ENCODE data around the gene OR51E2.
"Not testable (repeated sequence)": the region's sequence is repeated elsewhere in the genome, so short reads cannot be mapped to it uniquely, and the experiment has no call there.

OR51E2 gene

GRCh38 chr11:4697585-4697984, at the start of gene OR51E2:
Gene OR51E2 (minus strand): TSS chr11:4697853. CDS start chr11:4682711, 15,142 bp downstream.
- DNase-seq (ENCODE audit: low read depth): no peak

- no peak for DNase-seq (ENCODE audit: low read depth)
These were observed 43.1 kb upstream of the OR51E2 start for GRCh38 chr11:4740735-4741134.

GRCh38 chr11:4727171-4727570, 29.5 kb upstream of the OR51E2 start:
- no peak for DNase-seq (ENCODE audit: low read depth)

GRCh38 chr11:4722616-4723534, 25.2 kb upstream of the OR51E2 start:
- not testable (repeated sequence) for DNase-seq (ENCODE audit: low read depth)

GRCh38 chr11:4714300-4714699, 16.6 kb upstream of the OR51E2 start:
- DNase-seq (ENCODE audit: low read depth): no peak

- DNase-seq (ENCODE audit: low read depth): no peak
These were observed 15.6 kb upstream of the OR51E2 start for GRCh38 chr11:4713241-4713640.

GRCh38 chr11:4704790-4705334, 7.2 kb upstream of the OR51E2 start:
- no peak for DNase-seq (ENCODE audit: low read depth)

- DNase-seq (ENCODE audit: low read depth): no peak
These were observed 6.6 kb upstream of the OR51E2 start, which contains the start of gene MMP26 for GRCh38 chr11:4704054-4704789. Gene MMP26 (plus strand): TSS chr11:4704784.

- DNase-seq (ENCODE audit: low read depth): no peak
These were observed 2.8 kb upstream of the OR51E2 start for GRCh38 chr11:4700436-4700820.

- no peak for DNase-seq (ENCODE audit: low read depth)
These were observed 2.2 kb upstream of the OR51E2 start for GRCh38 chr11:4699697-4700435.

- DNase-seq (ENCODE audit: low read depth): no peak
These were observed 2.2 kb downstream of the OR51E2 start for GRCh38 chr11:4695442-4695841.

GRCh38 chr11:4684631-4685285, 12.9 kb downstream of the OR51E2 start:
- no peak for DNase-seq (ENCODE audit: low read depth)

GRCh38 chr11:4682623-4683419, 14.8 kb downstream of the OR51E2 start:
- no peak for DNase-seq (ENCODE audit: low read depth)

GRCh38 chr11:4680341-4680740, 17.3 kb downstream of the OR51E2 start:
- no peak for DNase-seq (ENCODE audit: low read depth)

GRCh38 chr11:4677948-4678347, 19.7 kb downstream of the OR51E2 start:
- DNase-seq (ENCODE audit: low read depth): no peak

- DNase-seq (ENCODE audit: low read depth): no peak
These were observed 23.9 kb downstream of the OR51E2 start for GRCh38 chr11:4673781-4674180.

GRCh38 chr11:4672470-4672869, 25.2 kb downstream of the OR51E2 start:
- DNase-seq (ENCODE audit: low read depth): no peak

- DNase-seq (ENCODE audit: low read depth): no peak
These were observed 25.9 kb downstream of the OR51E2 start for GRCh38 chr11:4671741-4672140.

GRCh38 chr11:4665424-4665823, 32.2 kb downstream of the OR51E2 start:
- no peak for DNase-seq (ENCODE audit: low read depth)

GRCh38 chr11:4664786-4665185, 32.9 kb downstream of the OR51E2 start:
- DNase-seq (ENCODE audit: low read depth): no peak

GRCh38 chr11:4664183-4664582, 33.5 kb downstream of the OR51E2 start:
- DNase-seq (ENCODE audit: low read depth): no peak
